HepG2 (cell line): ENCODE data around the gene GPR176. TPM values are rescaled to one million over a fixed set of nuclear protein-coding genes. Genes with fewer than 3 reads are reported as not detected.

Experiments used
- CBX2 ChIP-seq, 2 experiments: fragments of 200-600 bp in 1 of 2; sonication (generic); formaldehyde crosslinking in 1 of 2; IDR thresholded peaks; 2 replicates each; pipeline versions ENCODE4 v1.7.0 to v1.8.1; 2018 to 2022; ENCODE audit warnings: low read depth in 2 of 2, low read length in 1 of 2, mild to moderate bottlenecking in 1 of 2, missing genetic modification reagents in 1 of 2
- HDAC2 ChIP-seq: sonication (generic); formaldehyde crosslinking; IDR thresholded peaks from 2 replicates; pipeline ENCODE4 v1.4.0; 2020; ENCODE audit warnings: missing genetic modification reagents
- KLF12 ChIP-seq: sonication (generic); formaldehyde crosslinking; IDR thresholded peaks from 2 replicates; pipeline ENCODE4 v1.4.0; 2020; ENCODE audit warnings: missing genetic modification reagents, borderline replicate concordance
- NCOR1 ChIP-seq: fragments of 200-600 bp; sonication (generic); IDR thresholded peaks from 2 replicates; pipeline ENCODE4 v1.7.0; 2017; ENCODE audit warnings: antibody characterized with exemption, low read length, borderline replicate concordance
- PHF8 ChIP-seq: sonication (generic); formaldehyde crosslinking; IDR thresholded peaks from 2 replicates; pipeline ENCODE4 v1.5.0; 2020; ENCODE audit warnings: missing genetic modification reagents
- POLR2AphosphoS5 ChIP-seq: IDR thresholded peaks from 2 replicates; pipeline ENCODE4 v1.6.1; 2012; ENCODE audit warnings: low read depth, low read length
- SIN3B ChIP-seq: fragments of 150-350 bp; IDR thresholded peaks from 2 replicates; pipeline ENCODE4 v1.6.1; 2014; ENCODE audit warnings: low read length
- SMARCC2 ChIP-seq: fragments of 450-650 bp; IDR thresholded peaks from 2 replicates; pipeline ENCODE4 v1.6.1; 2017; ENCODE audit warnings: antibody characterized with exemption, mild to moderate bottlenecking
- SNAPC5 ChIP-seq: sonication (generic); formaldehyde crosslinking; IDR thresholded peaks from 2 replicates; pipeline ENCODE4 v1.8.1; 2023; ENCODE audit warnings: mild to moderate bottlenecking, missing genetic modification reagents, borderline replicate concordance
- SOX5 ChIP-seq: IDR thresholded peaks from 2 replicates; pipeline ENCODE4 v1.6.1; 2016; ENCODE audit warnings: borderline replicate concordance
- ZFP36L1 ChIP-seq: sonication (generic); formaldehyde crosslinking; IDR thresholded peaks from 2 replicates; pipeline ENCODE4 v1.8.0; 2022; ENCODE audit warnings: mild to moderate bottlenecking, missing genetic modification reagents, moderate library complexity
- ZKSCAN1 ChIP-seq: fragments of 150-350 bp; IDR thresholded peaks from 2 replicates; pipeline ENCODE4 v1.6.1; 2014; ENCODE audit warnings: low read length
- ZNF430 ChIP-seq: sonication (generic); formaldehyde crosslinking; IDR thresholded peaks from 2 replicates; pipeline ENCODE4 v1.9.0; 2021; ENCODE audit warnings: mild to moderate bottlenecking, missing genetic modification reagents
- ZNF567 ChIP-seq: sonication (generic); formaldehyde crosslinking; IDR thresholded peaks from 2 replicates; pipeline ENCODE4 v1.8.1; 2023; ENCODE audit warnings: mild to moderate bottlenecking, missing genetic modification reagents, borderline replicate concordance
- polyA plus RNA-seq, 8 experiments: library from polyadenylated mRNA; depleted of rRNA in 3 of 8; stranded (reverse) in 7 of 8; unstranded in 1 of 8; fragments of >200 nt; fragmentation: Illumina TruSeq in 4 of 8; extraction: Trizol in 4 of 8; gene quantifications; 2 replicates each; pipeline versions ENCODE4 v1.2.1 to v1.2.3, GENCODE V29; 2011 to 2016; ENCODE audit warnings: low read depth in 4 of 8, missing spikeins in 1 of 8, mixed read lengths in 1 of 8; ENCODE audit not compliant: insufficient read depth in 1 of 8
- total RNA-seq, 5 experiments: library from RNA; depleted of rRNA; stranded (reverse); fragments of >200 nt; fragmentation: Illumina TruSeq; extraction: Trizol; gene quantifications; 2 replicates each; pipeline ENCODE4 v1.2.3, GENCODE V29; 2016; ENCODE audit warnings: low read depth in 1 of 5
- TF ChIP-seq, protein P1 (sequence below): sonication (generic); formaldehyde crosslinking; IDR thresholded peaks from 2 replicates; pipeline ENCODE4 v1.4.0; 2020; ENCODE audit warnings: missing genetic modification reagents
- TF ChIP-seq, protein P2 (sequence below): sonication (generic); formaldehyde crosslinking; IDR thresholded peaks from 2 replicates; pipeline ENCODE4 v1.5.1; 2020; ENCODE audit warnings: missing genetic modification reagents, mild to moderate bottlenecking, borderline replicate concordance
- TF ChIP-seq, protein P3 (sequence below): sonication (generic); formaldehyde crosslinking; IDR thresholded peaks from 2 replicates; pipeline ENCODE4 v1.4.0; 2020; ENCODE audit warnings: missing genetic modification reagents, borderline replicate concordance
- TF ChIP-seq, protein P4 (sequence below): sonication (generic); formaldehyde crosslinking; IDR thresholded peaks from 2 replicates; pipeline ENCODE4 v1.4.0; 2020; ENCODE audit warnings: mild to moderate bottlenecking, missing genetic modification reagents, borderline replicate concordance

Gene GPR176
- total and polyA plus RNA-seq, 2 of the 13 experiments (the other 11 are each of a cell fraction or from before 2014, with no cell fraction given), result 0.11 to 0.20 TPM

GRCh38 chr15:39787479-39787878, 132.6 kb downstream of the GPR176 start (continued):
- TF ChIP-seq ZFP36L1 (CRISPR knock-in tag) (no peak), KLF12 (no peak), SMARCC2 (no peak), POLR2AphosphoS5 (no peak), NCOR1 (no peak), HDAC2 (CRISPR knock-in tag) (peak; percentile 55; the same call in 1 of the 2 replicates), SNAPC5 (CRISPR knock-in tag) (no peak), PHF8 (no peak), SOX5 (CRISPR knock-in tag) (no peak), ZKSCAN1 (no peak), ZNF567 (CRISPR knock-in tag) (no peak), ZNF430 (CRISPR knock-in tag) (no peak), CBX2 (IDR thresholded peaks at IDR 0.05; ENCODE audit: low read depth, low read length) (no peak), CBX2 (CRISPR knock-in tag; IDR thresholded peaks at IDR 0.05; ENCODE audit: low read depth) (no peak), SIN3B (no peak)
- TF ChIP-seq, protein P1, sequence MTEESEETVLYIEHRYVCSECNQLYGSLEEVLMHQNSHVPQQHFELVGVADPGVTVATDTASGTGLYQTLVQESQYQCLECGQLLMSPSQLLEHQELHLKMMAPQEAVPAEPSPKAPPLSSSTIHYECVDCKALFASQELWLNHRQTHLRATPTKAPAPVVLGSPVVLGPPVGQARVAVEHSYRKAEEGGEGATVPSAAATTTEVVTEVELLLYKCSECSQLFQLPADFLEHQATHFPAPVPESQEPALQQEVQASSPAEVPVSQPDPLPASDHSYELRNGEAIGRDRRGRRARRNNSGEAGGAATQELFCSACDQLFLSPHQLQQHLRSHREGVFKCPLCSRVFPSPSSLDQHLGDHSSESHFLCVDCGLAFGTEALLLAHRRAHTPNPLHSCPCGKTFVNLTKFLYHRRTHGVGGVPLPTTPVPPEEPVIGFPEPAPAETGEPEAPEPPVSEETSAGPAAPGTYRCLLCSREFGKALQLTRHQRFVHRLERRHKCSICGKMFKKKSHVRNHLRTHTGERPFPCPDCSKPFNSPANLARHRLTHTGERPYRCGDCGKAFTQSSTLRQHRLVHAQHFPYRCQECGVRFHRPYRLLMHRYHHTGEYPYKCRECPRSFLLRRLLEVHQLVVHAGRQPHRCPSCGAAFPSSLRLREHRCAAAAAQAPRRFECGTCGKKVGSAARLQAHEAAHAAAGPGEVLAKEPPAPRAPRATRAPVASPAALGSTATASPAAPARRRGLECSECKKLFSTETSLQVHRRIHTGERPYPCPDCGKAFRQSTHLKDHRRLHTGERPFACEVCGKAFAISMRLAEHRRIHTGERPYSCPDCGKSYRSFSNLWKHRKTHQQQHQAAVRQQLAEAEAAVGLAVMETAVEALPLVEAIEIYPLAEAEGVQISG (CRISPR knock-in tag), result peak; percentile 48; the same call in 1 of the 2 replicates
- TF ChIP-seq, protein P2, sequence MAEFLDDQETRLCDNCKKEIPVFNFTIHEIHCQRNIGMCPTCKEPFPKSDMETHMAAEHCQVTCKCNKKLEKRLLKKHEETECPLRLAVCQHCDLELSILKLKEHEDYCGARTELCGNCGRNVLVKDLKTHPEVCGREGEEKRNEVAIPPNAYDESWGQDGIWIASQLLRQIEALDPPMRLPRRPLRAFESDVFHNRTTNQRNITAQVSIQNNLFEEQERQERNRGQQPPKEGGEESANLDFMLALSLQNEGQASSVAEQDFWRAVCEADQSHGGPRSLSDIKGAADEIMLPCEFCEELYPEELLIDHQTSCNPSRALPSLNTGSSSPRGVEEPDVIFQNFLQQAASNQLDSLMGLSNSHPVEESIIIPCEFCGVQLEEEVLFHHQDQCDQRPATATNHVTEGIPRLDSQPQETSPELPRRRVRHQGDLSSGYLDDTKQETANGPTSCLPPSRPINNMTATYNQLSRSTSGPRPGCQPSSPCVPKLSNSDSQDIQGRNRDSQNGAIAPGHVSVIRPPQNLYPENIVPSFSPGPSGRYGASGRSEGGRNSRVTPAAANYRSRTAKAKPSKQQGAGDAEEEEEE (CRISPR knock-in tag), result no peak
- TF ChIP-seq, protein P3, sequence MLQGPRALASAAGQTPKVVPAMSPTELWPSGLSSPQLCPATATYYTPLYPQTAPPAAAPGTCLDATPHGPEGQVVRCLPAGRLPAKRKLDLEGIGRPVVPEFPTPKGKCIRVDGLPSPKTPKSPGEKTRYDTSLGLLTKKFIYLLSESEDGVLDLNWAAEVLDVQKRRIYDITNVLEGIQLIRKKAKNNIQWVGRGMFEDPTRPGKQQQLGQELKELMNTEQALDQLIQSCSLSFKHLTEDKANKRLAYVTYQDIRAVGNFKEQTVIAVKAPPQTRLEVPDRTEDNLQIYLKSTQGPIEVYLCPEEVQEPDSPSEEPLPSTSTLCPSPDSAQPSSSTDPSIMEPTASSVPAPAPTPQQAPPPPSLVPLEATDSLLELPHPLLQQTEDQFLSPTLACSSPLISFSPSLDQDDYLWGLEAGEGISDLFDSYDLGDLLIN (CRISPR knock-in tag), result no peak
- TF ChIP-seq, protein P4, sequence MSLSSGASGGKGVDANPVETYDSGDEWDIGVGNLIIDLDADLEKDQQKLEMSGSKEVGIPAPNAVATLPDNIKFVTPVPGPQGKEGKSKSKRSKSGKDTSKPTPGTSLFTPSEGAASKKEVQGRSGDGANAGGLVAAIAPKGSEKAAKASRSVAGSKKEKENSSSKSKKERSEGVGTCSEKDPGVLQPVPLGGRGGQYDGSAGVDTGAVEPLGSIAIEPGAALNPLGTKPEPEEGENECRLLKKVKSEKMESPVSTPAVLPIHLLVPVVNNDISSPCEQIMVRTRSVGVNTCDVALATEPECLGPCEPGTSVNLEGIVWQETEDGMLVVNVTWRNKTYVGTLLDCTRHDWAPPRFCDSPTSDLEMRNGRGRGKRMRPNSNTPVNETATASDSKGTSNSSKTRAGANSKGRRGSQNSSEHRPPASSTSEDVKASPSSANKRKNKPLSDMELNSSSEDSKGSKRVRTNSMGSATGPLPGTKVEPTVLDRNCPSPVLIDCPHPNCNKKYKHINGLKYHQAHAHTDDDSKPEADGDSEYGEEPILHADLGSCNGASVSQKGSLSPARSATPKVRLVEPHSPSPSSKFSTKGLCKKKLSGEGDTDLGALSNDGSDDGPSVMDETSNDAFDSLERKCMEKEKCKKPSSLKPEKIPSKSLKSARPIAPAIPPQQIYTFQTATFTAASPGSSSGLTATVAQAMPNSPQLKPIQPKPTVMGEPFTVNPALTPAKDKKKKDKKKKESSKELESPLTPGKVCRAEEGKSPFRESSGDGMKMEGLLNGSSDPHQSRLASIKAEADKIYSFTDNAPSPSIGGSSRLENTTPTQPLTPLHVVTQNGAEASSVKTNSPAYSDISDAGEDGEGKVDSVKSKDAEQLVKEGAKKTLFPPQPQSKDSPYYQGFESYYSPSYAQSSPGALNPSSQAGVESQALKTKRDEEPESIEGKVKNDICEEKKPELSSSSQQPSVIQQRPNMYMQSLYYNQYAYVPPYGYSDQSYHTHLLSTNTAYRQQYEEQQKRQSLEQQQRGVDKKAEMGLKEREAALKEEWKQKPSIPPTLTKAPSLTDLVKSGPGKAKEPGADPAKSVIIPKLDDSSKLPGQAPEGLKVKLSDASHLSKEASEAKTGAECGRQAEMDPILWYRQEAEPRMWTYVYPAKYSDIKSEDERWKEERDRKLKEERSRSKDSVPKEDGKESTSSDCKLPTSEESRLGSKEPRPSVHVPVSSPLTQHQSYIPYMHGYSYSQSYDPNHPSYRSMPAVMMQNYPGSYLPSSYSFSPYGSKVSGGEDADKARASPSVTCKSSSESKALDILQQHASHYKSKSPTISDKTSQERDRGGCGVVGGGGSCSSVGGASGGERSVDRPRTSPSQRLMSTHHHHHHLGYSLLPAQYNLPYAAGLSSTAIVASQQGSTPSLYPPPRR (CRISPR knock-in tag), result no peak
